T-helper 1 cell treated with Interleukin-12 subunit alpha and Interleukin-12 subunit beta and Interleukin-4 antibody, amounts not matched to agents 30 μg/mL and 1 μg/mL, for 36 hours (primary cell): Measurements from ENCODE around the gene ATP6V0E2.

Experiments used
- H3K27ac Mint-ChIP-seq: one replicate; pipeline ENCODE4 v1.8.0; 2021; ENCODE audit warnings: mild to moderate bottlenecking, mixed read lengths
- H3K27me3 Mint-ChIP-seq: one replicate; pipeline ENCODE4 v1.8.0; 2021; ENCODE audit warnings: low read depth, mixed read lengths
- H3K36me3 Mint-ChIP-seq: one replicate; pipeline ENCODE4 v1.8.0; 2021; ENCODE audit warnings: low read depth, mixed read lengths
- H3K4me1 Mint-ChIP-seq: one replicate; pipeline ENCODE4 v1.8.0; 2021; ENCODE audit warnings: low read depth, mixed read lengths
- H3K4me3 Mint-ChIP-seq: one replicate; pipeline ENCODE4 v1.8.0; 2021; ENCODE audit warnings: mild to moderate bottlenecking, moderate library complexity, mixed read lengths
- H3K9me3 Mint-ChIP-seq: one replicate; pipeline ENCODE4 v1.8.0; 2021; ENCODE audit warnings: mixed read lengths

The ATP6V0E2 gene

GRCh38 chr7:149850716-149851115 lies 23.1 kb upstream of the ATP6V0E2 start:
- H3K9me3 Mint-ChIP-seq = no peaks in the 10 kb centered on the region
- peaks cover 23% of the 10 kb centered on the region for H3K36me3 Mint-ChIP-seq
- H3K4me3 Mint-ChIP-seq = no peak overlapping the region
- H3K27me3 Mint-ChIP-seq = no peaks in the 10 kb centered on the region
- H3K27ac Mint-ChIP-seq = no peak overlapping the region
- peaks cover 14% of the 10 kb centered on the region for H3K4me1 Mint-ChIP-seq

GRCh38 chr7:149851449-149851848 lies 22.3 kb upstream of the ATP6V0E2 start:
- Mint-ChIP-seq H3K9me3 (no peaks in the 10 kb centered on the region), H3K36me3 (peaks cover 19% of the 10 kb centered on the region), H3K27ac (no peak overlapping the region), H3K4me3 (no peak overlapping the region), H3K27me3 (no peaks in the 10 kb centered on the region), H3K4me1 (peaks cover 16% of the 10 kb centered on the region)

GRCh38 chr7:149853157-149853556 lies 20.6 kb upstream of the ATP6V0E2 start:
- Mint-ChIP-seq H3K27ac (no peak overlapping the region), H3K4me3 (no peak overlapping the region), H3K27me3 (no peaks in the 10 kb centered on the region), H3K36me3 (peaks cover 19% of the 10 kb centered on the region), H3K4me1 (peaks cover 28% of the 10 kb centered on the region), H3K9me3 (no peaks in the 10 kb centered on the region)

- Mint-ChIP-seq H3K36me3 (peaks cover 19% of the 10 kb centered on the region), H3K9me3 (no peaks in the 10 kb centered on the region), H3K27ac (no peak overlapping the region), H3K4me3 (no peak overlapping the region), H3K4me1 (peaks cover 33% of the 10 kb centered on the region), H3K27me3 (no peaks in the 10 kb centered on the region)
These were observed 19.0 kb upstream of the ATP6V0E2 start for GRCh38 chr7:149854611-149855360.

- Mint-ChIP-seq H3K9me3 (no peaks in the 10 kb centered on the region), H3K36me3 (peaks cover 22% of the 10 kb centered on the region), H3K27ac (no peak overlapping the region), H3K27me3 (no peaks in the 10 kb centered on the region), H3K4me3 (no peak overlapping the region), H3K4me1 (peaks cover 30% of the 10 kb centered on the region)
These were observed 18.1 kb upstream of the ATP6V0E2 start for GRCh38 chr7:149855361-149856305.

- Mint-ChIP-seq H3K4me1 (peaks cover 30% of the 10 kb centered on the region), H3K27me3 (no peaks in the 10 kb centered on the region), H3K4me3 (peak overlapping the region; percentile 50), H3K9me3 (no peaks in the 10 kb centered on the region), H3K27ac (peak overlapping the region; percentile 26), H3K36me3 (peaks cover 22% of the 10 kb centered on the region)
These were observed 17.2 kb upstream of the ATP6V0E2 start for GRCh38 chr7:149856583-149856982.

GRCh38 chr7:149859369-149859768 lies 14.4 kb upstream of the ATP6V0E2 start:
- no peak overlapping the region for H3K4me3 Mint-ChIP-seq
- no peaks in the 10 kb centered on the region for H3K27me3 Mint-ChIP-seq
- peaks cover 40% of the 10 kb centered on the region for H3K4me1 Mint-ChIP-seq
- peaks cover 28% of the 10 kb centered on the region for H3K36me3 Mint-ChIP-seq
- no peaks in the 10 kb centered on the region for H3K9me3 Mint-ChIP-seq
- H3K27ac Mint-ChIP-seq = no peak overlapping the region

- Mint-ChIP-seq H3K36me3 (peaks cover 29% of the 10 kb centered on the region), H3K4me3 (no peak overlapping the region), H3K27me3 (no peaks in the 10 kb centered on the region), H3K4me1 (peaks cover 42% of the 10 kb centered on the region), H3K27ac (no peak overlapping the region), H3K9me3 (no peaks in the 10 kb centered on the region)
These were observed 13.9 kb upstream of the ATP6V0E2 start for GRCh38 chr7:149859876-149860275.

- Mint-ChIP-seq H3K36me3 (peaks cover 35% of the 10 kb centered on the region), H3K9me3 (no peaks in the 10 kb centered on the region), H3K27ac (no peak overlapping the region), H3K4me3 (no peak overlapping the region), H3K27me3 (no peaks in the 10 kb centered on the region), H3K4me1 (peaks cover 48% of the 10 kb centered on the region)
These were observed 12.7 kb upstream of the ATP6V0E2 start for GRCh38 chr7:149860821-149861727.

GRCh38 chr7:149861728-149862045 lies 12.1 kb upstream of the ATP6V0E2 start:
- no peaks in the 10 kb centered on the region for H3K9me3 Mint-ChIP-seq
- peaks cover 46% of the 10 kb centered on the region for H3K4me1 Mint-ChIP-seq
- H3K27ac Mint-ChIP-seq = no peak overlapping the region
- no peak overlapping the region for H3K4me3 Mint-ChIP-seq
- no peaks in the 10 kb centered on the region for H3K27me3 Mint-ChIP-seq
- H3K36me3 Mint-ChIP-seq = peaks cover 31% of the 10 kb centered on the region

- Mint-ChIP-seq H3K4me1 (peaks cover 47% of the 10 kb centered on the region), H3K27me3 (no peaks in the 10 kb centered on the region), H3K4me3 (no peak overlapping the region), H3K27ac (no peak overlapping the region), H3K36me3 (peaks cover 31% of the 10 kb centered on the region), H3K9me3 (no peaks in the 10 kb centered on the region)
These were observed 11.6 kb upstream of the ATP6V0E2 start for GRCh38 chr7:149862156-149862555.

GRCh38 chr7:149863500-149863899 lies 10.3 kb upstream of the ATP6V0E2 start:
- Mint-ChIP-seq H3K27me3 (no peaks in the 10 kb centered on the region), H3K4me1 (peaks cover 51% of the 10 kb centered on the region), H3K9me3 (no peaks in the 10 kb centered on the region), H3K27ac (no peak overlapping the region), H3K36me3 (peaks cover 29% of the 10 kb centered on the region), H3K4me3 (no peak overlapping the region)

- Mint-ChIP-seq H3K4me1 (peaks cover 56% of the 10 kb centered on the region), H3K4me3 (no peak overlapping the region), H3K27ac (peak overlapping the region; percentile 72), H3K9me3 (no peaks in the 10 kb centered on the region), H3K36me3 (peaks cover 29% of the 10 kb centered on the region), H3K27me3 (no peaks in the 10 kb centered on the region)
These were observed 9.7 kb upstream of the ATP6V0E2 start for GRCh38 chr7:149864023-149864422.

GRCh38 chr7:149864751-149865150 lies 9.0 kb upstream of the ATP6V0E2 start:
- peaks cover 59% of the 10 kb centered on the region for H3K4me1 Mint-ChIP-seq

More at GRCh38 chr7:149864751-149865150, 9.0 kb upstream of the ATP6V0E2 start:
- Mint-ChIP-seq H3K27me3 (no peaks in the 10 kb centered on the region), H3K4me3 (no peak overlapping the region), H3K9me3 (no peaks in the 10 kb centered on the region), H3K36me3 (peaks cover 30% of the 10 kb centered on the region), H3K27ac (peak overlapping the region; percentile 91)
